Measurements from ENCODE around the gene CD79A.

GRCh38 chr19:41853768-41854167 lies 23.3 kb upstream of the CD79A start:
- TF ChIP-seq CTCF (conservative IDR thresholded peaks at IDR 0.05 in 1 of 2, IDR thresholded peaks at IDR 0.05 in 1 of 2; ENCODE audit: low read depth in 1 of 2, low read length in 2 of 2) (no peak), EZH2 (IDR thresholded peaks at IDR 0.05; ENCODE audit: low read length, missing control alignments) (no peak)
